HG02852 (cell line): ENCODE data around the gene NALCN.
A peak's percentile ranks its signal among the peaks of the same experiment; 100 is the strongest.

Source experiments
- ATAC-seq: cut with Tn5 transposase; IDR thresholded peaks from one replicate; pipeline ENCODE4 v1.9.1; 2021; ENCODE audit warnings: mild to moderate bottlenecking, moderate library complexity; ENCODE audit not compliant: unreplicated experiment

NALCN gene

GRCh38 chr13:101211261-101211660 lies 205.0 kb downstream of the NALCN start:
- no peak for ATAC-seq

GRCh38 chr13:101210774-101211173 lies 205.5 kb downstream of the NALCN start:
- ATAC-seq = no peak

GRCh38 chr13:101209206-101209893 lies 207.0 kb downstream of the NALCN start:
- ATAC-seq = no peak

DNA sequence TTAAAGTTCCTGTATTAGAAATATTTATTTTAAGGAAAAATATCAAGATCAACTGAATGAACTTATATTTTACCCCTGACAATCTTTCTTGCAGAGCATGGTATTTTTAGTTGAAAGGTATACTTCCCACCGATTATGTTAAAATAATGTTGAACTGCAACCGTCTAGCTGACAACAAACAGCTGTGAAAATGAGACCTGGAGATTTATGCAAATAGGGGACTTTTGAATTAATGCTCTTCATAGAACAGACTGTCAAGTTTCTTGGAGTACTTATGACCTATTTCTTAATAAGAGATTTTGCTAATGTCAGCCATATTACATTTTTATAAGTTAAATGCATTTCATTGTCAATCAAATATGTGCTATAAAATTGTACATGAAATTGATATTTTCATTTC lies 210.9 kb downstream of the NALCN start:
- no peak for ATAC-seq

- ATAC-seq = no peak
Measured at GRCh38 chr13:101204270-101205020, 211.9 kb downstream of the NALCN start.

DNA sequence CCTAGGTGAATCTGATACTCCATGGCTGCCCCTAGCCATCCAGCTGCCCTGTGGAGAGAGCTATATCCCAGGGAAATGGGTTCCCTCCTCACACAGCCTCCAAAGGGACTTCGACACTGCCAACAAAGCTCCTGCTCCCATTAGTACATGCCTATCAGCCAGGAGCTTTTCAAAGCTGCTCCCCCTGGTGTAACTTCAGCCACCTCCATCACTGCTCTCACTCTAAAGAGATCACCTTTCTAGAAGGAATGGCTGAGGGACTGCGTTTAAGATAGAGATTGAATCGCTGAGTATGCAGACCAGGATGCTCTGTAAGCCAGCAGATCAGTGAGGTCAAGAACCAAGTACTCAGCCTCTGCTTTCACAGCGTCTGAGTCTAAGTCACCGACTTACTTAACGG lies 213.7 kb downstream of the NALCN start:
- ATAC-seq = no peak

DNA sequence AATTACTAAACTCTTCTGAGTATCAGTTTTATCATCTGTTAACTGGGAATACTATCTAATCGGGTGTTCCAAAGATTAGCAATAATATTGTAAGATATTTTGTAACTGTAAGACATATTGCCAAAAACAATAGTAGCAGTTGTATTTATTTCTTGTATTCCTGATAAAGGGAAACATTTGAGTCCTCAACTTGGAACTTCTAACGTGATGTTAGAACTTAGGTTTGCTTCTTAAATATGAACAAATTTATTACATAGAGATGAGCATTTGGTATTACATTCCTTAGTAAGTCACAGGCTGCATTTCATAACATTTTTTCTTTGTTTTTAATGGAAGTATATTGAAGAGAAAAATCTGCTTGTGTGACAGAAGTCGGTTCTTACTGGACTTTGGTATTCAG lies 225.3 kb downstream of the NALCN start:
- no peak for ATAC-seq

GRCh38 chr13:101190337-101190736 lies 226.0 kb downstream of the NALCN start:
- ATAC-seq = no peak

DNA sequence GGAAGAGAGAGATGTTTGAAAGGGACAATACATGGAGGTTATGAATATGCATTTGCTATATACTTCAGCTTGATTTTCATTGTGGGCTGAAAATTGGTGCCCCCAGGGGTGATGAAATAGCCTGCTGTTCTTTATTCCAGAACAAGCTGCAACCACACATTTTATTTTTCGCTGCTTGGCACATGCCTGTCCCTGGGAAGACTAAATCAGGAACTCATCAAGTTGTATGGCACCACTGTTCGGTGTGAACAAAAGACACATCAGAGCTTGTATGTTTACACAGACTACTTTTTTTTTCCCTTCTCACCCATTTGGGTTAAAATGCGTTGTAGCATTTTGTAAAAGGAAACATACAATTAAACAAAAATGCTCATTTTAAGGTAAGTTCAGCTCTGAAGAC lies 230.7 kb downstream of the NALCN start:
- ATAC-seq = no peak

GRCh38 chr13:101181076-101181685 lies 235.1 kb downstream of the NALCN start:
- ATAC-seq = no peak

DNA sequence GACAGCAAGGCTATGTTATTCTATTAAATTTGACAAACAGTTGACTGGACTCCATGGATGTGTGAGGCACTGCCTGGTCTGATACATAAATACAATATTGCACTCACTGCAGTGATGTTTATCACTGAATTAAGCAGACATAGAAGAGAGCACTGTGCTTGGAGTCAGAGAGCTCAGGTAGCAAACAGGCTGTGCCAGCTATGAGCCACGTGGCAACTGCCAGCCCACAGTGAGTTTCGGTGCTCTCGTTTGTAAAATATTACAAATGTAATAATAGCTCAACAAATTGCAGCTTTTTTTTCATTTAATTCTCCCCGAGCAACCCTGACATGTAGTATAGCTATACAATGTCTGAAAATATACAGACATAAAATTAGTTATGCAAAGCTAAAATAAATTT lies 237.3 kb downstream of the NALCN start:
- no peak for ATAC-seq

DNA sequence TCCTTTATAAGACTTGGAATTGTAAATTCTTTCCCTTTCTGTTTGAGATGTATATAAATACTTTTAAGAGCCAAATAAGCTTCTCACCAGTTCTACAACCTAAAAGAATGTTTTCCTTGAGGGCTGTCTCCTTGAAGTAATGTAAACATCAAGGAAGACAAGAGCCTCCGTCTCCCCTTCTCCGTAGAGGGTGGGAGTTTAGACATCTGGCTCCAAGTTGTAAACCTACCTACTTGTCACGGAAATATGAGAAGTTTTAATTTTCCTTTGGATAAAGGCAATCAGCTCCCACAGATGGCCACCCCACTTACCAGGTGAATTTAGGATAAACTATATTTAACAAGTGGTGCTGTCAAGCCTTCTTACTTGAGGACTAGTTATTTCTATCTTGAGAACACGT lies 237.9 kb downstream of the NALCN start:
- no peak for ATAC-seq

DNA sequence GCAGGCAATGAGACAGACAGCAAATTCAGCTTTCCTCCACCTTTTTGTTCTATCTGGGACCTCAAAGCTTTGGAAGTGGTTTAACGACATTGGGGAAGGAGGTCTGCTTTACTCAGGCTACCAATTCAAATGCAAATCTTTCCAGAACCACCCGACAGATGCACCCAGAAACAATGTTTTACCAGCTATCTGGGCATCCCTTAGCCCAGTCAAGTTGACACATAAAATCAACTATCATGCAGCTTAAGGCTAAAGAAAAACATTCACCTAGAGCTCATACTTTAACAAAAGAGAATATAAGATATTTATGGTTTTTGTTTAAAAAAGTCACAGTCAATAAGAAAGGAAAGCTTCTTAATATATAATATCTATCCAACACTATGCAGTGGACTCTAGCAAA lies 246.0 kb downstream of the NALCN start:
- no peak for ATAC-seq

DNA sequence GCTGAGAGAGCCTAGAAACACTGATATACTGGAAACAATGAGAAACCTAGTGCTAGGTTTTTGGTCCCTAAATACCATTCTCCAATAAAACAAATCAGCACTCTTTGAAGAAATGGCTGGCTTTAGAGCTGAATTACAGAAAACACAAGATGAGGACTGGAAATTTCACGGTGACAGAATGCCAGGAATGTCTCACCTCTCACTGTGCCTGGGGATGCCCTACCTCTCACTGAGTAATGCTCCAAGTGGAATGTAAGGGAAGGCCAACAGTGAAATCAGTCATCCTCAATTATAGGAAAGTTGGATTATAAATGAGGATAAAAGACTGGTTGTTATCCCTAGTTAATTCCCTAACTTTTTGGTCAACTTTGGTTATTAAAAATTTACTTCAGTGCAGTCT lies 259.0 kb downstream of the NALCN start:
- ATAC-seq = no peak

- no peak for ATAC-seq
Measured at GRCh38 chr13:101155920-101156319, 260.4 kb downstream of the NALCN start.

- no peak for ATAC-seq
Measured at GRCh38 chr13:101152184-101152583, 264.1 kb downstream of the NALCN start.

DNA sequence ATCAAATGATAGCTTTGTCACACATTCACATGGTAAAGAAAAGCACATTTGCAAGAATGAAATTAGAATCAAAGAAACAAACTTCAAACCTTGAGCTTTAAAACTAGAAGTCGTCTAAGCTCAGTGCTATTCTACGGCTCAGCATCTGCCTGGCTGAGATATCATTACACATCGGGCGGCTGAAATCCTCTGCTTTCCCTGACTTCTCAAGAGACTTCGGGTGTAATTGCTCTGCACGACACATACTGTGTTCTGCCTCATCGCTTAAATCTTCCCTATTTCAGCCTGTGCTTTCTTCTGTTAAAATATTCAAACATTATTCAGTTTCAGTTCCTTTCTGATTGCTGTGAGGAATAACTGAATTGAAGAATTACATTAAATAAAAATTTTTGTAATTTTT lies 265.3 kb downstream of the NALCN start:
- no peak for ATAC-seq

DNA sequence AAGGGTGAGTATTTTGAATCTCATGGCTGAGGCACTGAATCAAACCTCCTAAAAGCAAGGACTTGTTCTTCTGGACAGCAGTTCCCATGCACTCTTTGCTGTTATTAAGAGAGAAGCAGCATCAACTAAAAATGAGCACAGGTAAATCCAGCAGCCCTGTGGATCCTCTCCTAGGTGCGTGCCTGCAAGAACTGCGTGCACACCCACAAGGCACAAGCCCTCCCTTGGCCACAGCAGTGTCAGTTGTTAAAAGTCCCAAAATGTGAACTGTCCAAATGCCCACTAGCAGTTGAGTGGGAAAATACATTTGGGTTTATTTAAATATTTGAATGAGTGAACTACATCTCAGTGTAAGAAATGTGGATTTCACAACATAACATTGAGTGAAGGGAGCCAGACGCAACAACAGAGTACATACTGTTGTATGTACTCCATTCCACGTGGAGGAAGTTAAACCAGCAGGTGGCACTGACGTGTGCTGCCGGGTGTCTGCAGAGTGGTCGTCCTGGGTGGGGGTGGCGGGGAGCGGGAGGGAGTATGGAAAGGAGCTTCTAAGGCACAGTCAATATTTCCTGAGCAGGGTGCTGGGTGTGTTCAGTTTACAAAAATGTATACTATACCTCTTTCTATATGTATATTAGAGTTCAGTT lies 266.4 kb downstream of the NALCN start:
- ATAC-seq = no peak

- no peak for ATAC-seq
Measured at GRCh38 chr13:101146101-101146898, 270.0 kb downstream of the NALCN start.

DNA sequence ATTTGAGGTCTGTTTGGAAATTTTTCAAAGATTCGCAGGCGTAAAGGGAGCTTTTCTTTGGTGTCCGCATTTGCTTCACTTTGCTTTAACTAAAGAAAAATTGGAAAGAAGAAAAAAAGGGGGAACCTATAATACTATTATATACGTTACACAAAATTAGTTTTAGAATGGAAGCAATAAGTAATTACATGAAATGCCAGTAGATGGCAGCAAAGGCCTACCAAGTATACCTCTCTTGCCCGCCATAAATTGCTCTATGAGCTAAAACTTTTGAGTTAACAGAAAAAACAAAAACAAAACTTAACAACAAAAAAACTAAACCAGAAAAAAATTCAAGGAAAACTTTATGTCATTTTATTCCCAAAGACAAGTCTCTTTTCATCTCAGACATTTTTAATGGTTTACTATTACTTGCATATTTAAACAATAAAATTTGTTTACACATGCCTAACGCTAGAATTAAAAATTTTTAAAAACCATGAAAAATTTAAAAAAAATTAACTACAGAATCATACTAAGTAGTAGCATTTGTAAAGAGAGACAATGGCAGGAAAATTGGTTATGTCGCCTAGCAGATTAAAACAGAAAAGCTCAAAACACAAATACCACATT lies 271.4 kb downstream of the NALCN start:
- peak; percentile 81 for ATAC-seq
